GM12892 (cell line): ENCODE data around the gene C17orf100.

Experiments used
- POLR2A ChIP-seq: IDR thresholded peaks from 2 replicates; pipeline ENCODE4 v1.6.1; 2011; ENCODE audit warnings: low read depth, low read length, control low read depth
- POLR2AphosphoS5 ChIP-seq: IDR thresholded peaks from 2 replicates; pipeline ENCODE4 v1.6.1; 2011; ENCODE audit warnings: low read depth, low read length, control low read depth

DNA sequence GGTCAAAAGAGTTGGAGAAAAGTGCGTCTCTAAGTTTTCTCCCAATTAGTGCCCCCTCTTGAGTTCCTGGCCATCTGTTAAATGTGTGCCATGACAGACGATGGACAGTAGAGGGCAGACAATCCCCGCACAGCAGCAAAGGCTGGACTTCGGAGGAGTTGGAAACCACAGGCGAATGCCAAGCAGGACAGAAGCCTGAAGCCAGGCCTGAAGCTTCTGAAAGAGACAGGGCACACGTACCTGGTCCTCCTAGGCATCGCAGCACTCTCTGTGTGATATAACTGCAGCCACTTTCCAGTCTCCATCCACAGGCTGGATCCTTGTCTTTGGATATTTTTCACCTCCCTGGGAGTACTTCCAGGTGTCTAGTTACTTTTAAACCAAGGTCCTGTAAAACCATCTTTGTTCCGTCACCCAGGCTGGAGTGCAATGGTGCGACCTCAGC, 14.5 kb downstream of the C17orf100 start:
- TF ChIP-seq POLR2AphosphoS5 (no peak), POLR2A (no peak)
